HG03097 (cell line): ENCODE results near the gene IQGAP1.
"Not testable (repeated sequence)": the region's sequence is repeated elsewhere in the genome, so short reads cannot be mapped to it uniquely, and the experiment has no call there.

Experiments
- ATAC-seq: cut with Tn5 transposase; IDR thresholded peaks from one replicate; pipeline ENCODE4 v1.9.1; 2021; ENCODE audit not compliant: unreplicated experiment, low FRiP score

The IQGAP1 gene

GRCh38 chr15:90387534-90388461 is at the start of gene IQGAP1:
Gene IQGAP1, plus strand, starts transcription at chr15:90388242. Its CDS starts 100 bp downstream, at chr15:90388342.
- ATAC-seq = peak; percentile 87

- ATAC-seq = no peak
Observed at GRCh38 chr15:90338532-90338931, 49.5 kb upstream of the IQGAP1 start.

- no peak for ATAC-seq
Observed at GRCh38 chr15:90340345-90340744, 47.7 kb upstream of the IQGAP1 start.

GRCh38 chr15:90343302-90343790 is 44.7 kb upstream of the IQGAP1 start:
- no peak for ATAC-seq

- no peak for ATAC-seq
Observed at GRCh38 chr15:90344662-90345061, 43.4 kb upstream of the IQGAP1 start.

GRCh38 chr15:90345857-90346256 is 42.2 kb upstream of the IQGAP1 start:
- ATAC-seq = no peak

- ATAC-seq = not testable (repeated sequence)
Observed at GRCh38 chr15:90347431-90348065, 40.5 kb upstream of the IQGAP1 start.

GRCh38 chr15:90348456-90348855 is 39.6 kb upstream of the IQGAP1 start:
- ATAC-seq = no peak

GRCh38 chr15:90349072-90349471 is 39.0 kb upstream of the IQGAP1 start:
- no peak for ATAC-seq

GRCh38 chr15:90349821-90350220 is 38.2 kb upstream of the IQGAP1 start:
- ATAC-seq = no peak

GRCh38 chr15:90351479-90352106 is 36.4 kb upstream of the IQGAP1 start:
- peak; percentile 25 for ATAC-seq

GRCh38 chr15:90352107-90352893 is 35.7 kb upstream of the IQGAP1 start, which contains the start of gene ZNF774:
Gene ZNF774, plus strand, starts transcription at chr15:90352284. Its CDS starts 2,377 bp downstream, at chr15:90354661.
- ATAC-seq = peak; percentile 97

GRCh38 chr15:90354986-90355385 is 33.1 kb upstream of the IQGAP1 start:
- no peak for ATAC-seq

- ATAC-seq = no peak
Observed at GRCh38 chr15:90358124-90359033, 29.7 kb upstream of the IQGAP1 start.

GRCh38 chr15:90360746-90361145 is 27.3 kb upstream of the IQGAP1 start:
- no peak for ATAC-seq

- no peak for ATAC-seq
Observed at GRCh38 chr15:90362936-90363212, 25.2 kb upstream of the IQGAP1 start.

GRCh38 chr15:90364251-90364650 is 23.8 kb upstream of the IQGAP1 start:
- ATAC-seq = no peak

- ATAC-seq = no peak
Observed at GRCh38 chr15:90365414-90366055, 22.5 kb upstream of the IQGAP1 start.

GRCh38 chr15:90367576-90367975 is 20.5 kb upstream of the IQGAP1 start:
- no peak for ATAC-seq
